HepG2 (cell line): Measurements from ENCODE around the gene CHST11.

Experiments used
- CTCF ChIP-seq: sonication (generic); formaldehyde crosslinking; IDR thresholded peaks from 2 replicates; pipeline ENCODE4 v1.5.0; 2020; ENCODE audit warnings: mild to moderate bottlenecking, missing genetic modification reagents, moderate library complexity
- JUND ChIP-seq: sonication (generic); formaldehyde crosslinking; IDR thresholded peaks from 2 replicates; pipeline ENCODE4 v1.8.0; 2022; ENCODE audit warnings: mild to moderate bottlenecking, missing genetic modification reagents
- POLR2AphosphoS5 ChIP-seq: IDR thresholded peaks from 2 replicates; pipeline ENCODE4 v1.6.1; 2012; ENCODE audit warnings: low read depth, low read length
- SRF ChIP-seq: IDR thresholded peaks from 2 replicates; pipeline ENCODE4 v1.6.1; 2011; ENCODE audit warnings: mild to moderate bottlenecking, low read depth, low read length, moderate library complexity
- TRIM22 ChIP-seq: fragments of 450-650 bp; IDR thresholded peaks from 2 replicates; pipeline ENCODE4 v1.6.1; 2017
- YY1 ChIP-seq: IDR thresholded peaks from 2 replicates; pipeline ENCODE4 v1.6.1; 2011; ENCODE audit warnings: low read length, low read depth, moderate library complexity, mild to moderate bottlenecking; ENCODE audit not compliant: insufficient read depth, insufficient replicate concordance
- ZNF30 ChIP-seq: sonication (generic); formaldehyde crosslinking; IDR thresholded peaks from 2 replicates; pipeline ENCODE4 v1.5.0; 2020; ENCODE audit warnings: mild to moderate bottlenecking, missing genetic modification reagents
- ZNF609 ChIP-seq: sonication (generic); formaldehyde crosslinking; IDR thresholded peaks from 2 replicates; pipeline ENCODE4 v1.4.0; 2020; ENCODE audit warnings: mild to moderate bottlenecking, missing genetic modification reagents, borderline replicate concordance

- TF ChIP-seq CTCF (CRISPR knock-in tag) (no peak), POLR2AphosphoS5 (no peak), ZNF609 (no peak), SRF (no peak), JUND (no peak), ZNF30 (CRISPR knock-in tag) (no peak), YY1 (no peak), TRIM22 (no peak)
These were observed 69.6 kb downstream of the CHST11 start for GRCh38 chr12:104526320-104526719.
